Measurements from ENCODE around the gene CNOT6.

DNA sequence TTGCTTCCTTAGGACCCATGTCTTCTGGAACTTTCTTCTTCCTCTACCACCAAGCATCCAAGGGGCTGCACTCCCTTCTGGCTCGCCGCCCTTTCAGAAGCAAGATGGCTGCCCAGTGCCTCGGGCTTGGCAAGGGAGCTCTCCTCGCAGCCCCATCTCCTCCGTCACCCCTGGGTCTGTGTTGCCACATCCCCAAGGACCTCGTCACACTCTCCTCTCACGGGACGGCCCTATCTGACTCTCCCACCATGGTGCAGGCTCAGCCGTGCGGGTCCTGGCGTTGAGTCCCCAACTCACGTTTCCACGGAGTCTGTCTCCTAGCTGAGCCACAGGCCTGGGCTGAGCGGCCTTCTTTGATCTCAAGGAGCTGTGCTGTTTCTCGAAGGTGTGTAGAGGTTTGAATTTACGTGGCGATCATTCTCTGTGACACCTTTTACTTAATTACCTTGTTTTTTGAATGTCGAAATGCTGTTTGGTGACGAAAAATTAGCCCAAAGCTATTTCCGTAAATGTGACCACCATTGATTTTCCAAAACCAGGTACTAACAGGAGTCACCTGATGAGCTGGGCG, 112.1 kb downstream of the CNOT6 start:
- TF ChIP-seq, protein P1, sequence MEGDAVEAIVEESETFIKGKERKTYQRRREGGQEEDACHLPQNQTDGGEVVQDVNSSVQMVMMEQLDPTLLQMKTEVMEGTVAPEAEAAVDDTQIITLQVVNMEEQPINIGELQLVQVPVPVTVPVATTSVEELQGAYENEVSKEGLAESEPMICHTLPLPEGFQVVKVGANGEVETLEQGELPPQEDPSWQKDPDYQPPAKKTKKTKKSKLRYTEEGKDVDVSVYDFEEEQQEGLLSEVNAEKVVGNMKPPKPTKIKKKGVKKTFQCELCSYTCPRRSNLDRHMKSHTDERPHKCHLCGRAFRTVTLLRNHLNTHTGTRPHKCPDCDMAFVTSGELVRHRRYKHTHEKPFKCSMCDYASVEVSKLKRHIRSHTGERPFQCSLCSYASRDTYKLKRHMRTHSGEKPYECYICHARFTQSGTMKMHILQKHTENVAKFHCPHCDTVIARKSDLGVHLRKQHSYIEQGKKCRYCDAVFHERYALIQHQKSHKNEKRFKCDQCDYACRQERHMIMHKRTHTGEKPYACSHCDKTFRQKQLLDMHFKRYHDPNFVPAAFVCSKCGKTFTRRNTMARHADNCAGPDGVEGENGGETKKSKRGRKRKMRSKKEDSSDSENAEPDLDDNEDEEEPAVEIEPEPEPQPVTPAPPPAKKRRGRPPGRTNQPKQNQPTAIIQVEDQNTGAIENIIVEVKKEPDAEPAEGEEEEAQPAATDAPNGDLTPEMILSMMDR (IDR thresholded peaks at IDR 0.05; ENCODE audit: insufficient read depth, low read length, poor library complexity, severe bottlenecking): no peak
- no peak for TF ChIP-seq EZH2phosphoT487 (conservative IDR thresholded peaks at IDR 0.05; ENCODE audit: low read length)
